Adrenal gland (tissue), 12 donors: ENCODE measurements around the gene ARSD. TPM values are rescaled to one million over a fixed set of nuclear protein-coding genes. Genes with fewer than 3 reads are reported as not detected.
"Not testable (repeated sequence)": the region's sequence is repeated elsewhere in the genome, so short reads cannot be mapped to it uniquely, and the experiment has no call there.

Experiments
- DNase-seq, 7 donors: peaks; one replicate each; pipeline ENCODE4 v3.0.0-alpha.2; 2019 to 2020
- H3K27ac ChIP-seq, 5 donors: fragments of 200-600 bp; sonication (generic) in 4 of 5; 1 replicate in 3 of 5; 2 replicates in 2 of 5; pipeline versions ENCODE4 v1.5.1 to v1.8.0; 2016 to 2020; ENCODE audit warnings: mild to moderate bottlenecking in 1 of 5
- H3K27me3 ChIP-seq: fragments of 200-600 bp; 2 replicates; pipeline ENCODE4 v1.8.0; 2021
- H3K36me3 ChIP-seq, 2 donors: fragments of 200-600 bp; replicated peaks in 1 of 2; 1 replicate in 1 of 2; 2 replicates in 1 of 2; pipeline versions ENCODE4 v1.5.1 to v1.8.0; 2018 to 2022
- H3K4me1 ChIP-seq, 2 donors: fragments of 200-600 bp; replicated peaks in 1 of 2; 1 replicate in 1 of 2; 2 replicates in 1 of 2; pipeline versions ENCODE4 v1.5.1 to v1.8.0; 2018 to 2021
- H3K4me3 ChIP-seq, 4 donors: fragments of 200-600 bp; sonication (generic) in 3 of 4; one replicate each; pipeline ENCODE4 v1.5.1; 2016 to 2018
- H3K9me3 ChIP-seq, 3 donors: fragments of 200-600 bp; sonication (generic) in 1 of 3; replicated peaks in 1 of 3; 1 replicate in 2 of 3; 2 replicates in 1 of 3; pipeline versions ENCODE4 v1.5.1 to v1.8.0; 2016 to 2021
- CTCF ChIP-seq, 6 experiments: fragments of 450-650 bp in 4 of 6; fragments of 200-600 bp in 2 of 6; sonication (generic) in 1 of 6; IDR thresholded peaks; 1 replicate in 5 of 6; 2 replicates in 1 of 6; pipeline versions ENCODE4 v1.5.1 to v1.8.0; 2016 to 2021; ENCODE audit warnings: antibody characterized with exemption in 6 of 6, mild to moderate bottlenecking in 2 of 6, moderate library complexity in 1 of 6
- POLR2A ChIP-seq, 2 donors: fragments of 450-650 bp; IDR thresholded peaks; one replicate each; pipeline ENCODE4 v1.6.1; 2017; ENCODE audit warnings: antibody characterized with exemption in 2 of 2, mild to moderate bottlenecking in 2 of 2, moderate library complexity in 1 of 2
- WGBS, 4 donors: extraction: QIAGEN DNeasy Blood & Tissue Kit in 2 of 4; methylation state at CpG; one replicate each; pipeline versions ENCODE4 v1.1.5 to v1.1.7; 2013 to 2017; 5-methylcytosine and 5-hydroxymethylcytosine counted together
- intact Hi-C, 2 donors: fragments of 100-400 bp; cut with DNase I; formaldehyde crosslinking; loops; one replicate each; pipeline versions ENCODE4 v1.14.1 to v1.15.0; 2022 to 2023
- polyA plus RNA-seq, 3 donors: library from polyadenylated mRNA; stranded (reverse); fragments of 200-250 nt in 2 of 3; fragments of 350-450 nt in 1 of 3; fragmentation: Illumina TruSeq in 1 of 3; extraction: RNeasy Lipid Tissue Mini Kit (QIAGEN cat#74804) in 1 of 3; gene quantifications; one replicate each; pipeline ENCODE4 v1.2.3, GENCODE V29; 2013 to 2014
- total RNA-seq, 9 donors: library from RNA; depleted of rRNA in 4 of 9; stranded (reverse); fragments of >200 nt in 4 of 9; fragments of 120-200 nt in 1 of 9; fragmentation: NEBNext Ultra II Directional in 1 of 9; extraction: Animal tissue kit (Norgen Biotek cat#: 25700) in 1 of 9; gene quantifications; one replicate each; pipeline versions ENCODE4 v1.1.0 to v1.2.4, GENCODE V29; 2013 to 2023
- donor health status: healthy with polysubstance abuse.
- donor health status: Bipolar disorder and iron deficiency.
- donor health status: DM: yes; HTN: yes; CAD: no.
- donor health status: DM: no; HTN: no; CAD: no.
- donor health status: DM: no; HTN: no; CAD: no.
- donor health status: DM: yes; HTN: yes; CAD: no.

The ARSD gene
- total and polyA plus RNA-seq, 12 donors = 9.9 to 24.9 (median 17.0) TPM

- H3K27ac ChIP-seq = no peak overlapping the region
- intact Hi-C loops = no loop called here
- TF ChIP-seq POLR2A (IDR thresholded peaks at IDR 0.05) (no peak), CTCF (IDR thresholded peaks at IDR 0.05) (no peak)
- no peaks in the 10 kb centered on the region for H3K27me3 ChIP-seq
- H3K4me3 ChIP-seq = no peak overlapping the region
- DNase-seq = no peak
- no peaks in the 10 kb centered on the region for H3K36me3 ChIP-seq
- WGBS, 4 donors = 96 to 100% (median 100%) methylated on average over 1 of the region's 1 CpG
- no peaks in the 10 kb centered on the region for H3K4me1 ChIP-seq
- no peaks in the 10 kb centered on the region for H3K9me3 ChIP-seq
Measured at GRCh38 chrX:2902841-2903240, 26.3 kb downstream of the ARSD start.

- Histone ChIP-seq H3K4me3 (no peak overlapping the region), H3K9me3 (no peaks in the 10 kb centered on the region), H3K4me1 (no peaks in the 10 kb centered on the region), H3K27ac (no peak overlapping the region), H3K27me3 (no peaks in the 10 kb centered on the region), H3K36me3 (no peaks in the 10 kb centered on the region)
- TF ChIP-seq POLR2A (IDR thresholded peaks at IDR 0.05) (no peak), CTCF (IDR thresholded peaks at IDR 0.05) (no peak)
- no peak for DNase-seq
- intact Hi-C loops = no loop called here
- 78 to 89% (median 82%) methylated on average over 9 of the region's 9 CpGs for WGBS, 4 donors
Measured at GRCh38 chrX:2901367-2902036, 27.6 kb downstream of the ARSD start.

GRCh38 chrX:2898846-2899512, 30.2 kb downstream of the ARSD start:
- H3K4me3 ChIP-seq = no peak overlapping the region
- H3K27me3 ChIP-seq = no peaks in the 10 kb centered on the region
- H3K9me3 ChIP-seq = no peaks in the 10 kb centered on the region
- H3K4me1 ChIP-seq = peaks cover 0 to 5% of the 10 kb centered on the region in 2 donors
- 76 to 85% (median 80%) methylated on average over 13 of the region's 13 CpGs for WGBS, 4 donors
- intact Hi-C loops = no loop called here
- no peak for TF ChIP-seq CTCF (IDR thresholded peaks at IDR 0.05)
- TF ChIP-seq POLR2A (IDR thresholded peaks at IDR 0.05) = no peak
- no peak for DNase-seq
- H3K27ac ChIP-seq = no peak overlapping the region
- no peaks in the 10 kb centered on the region for H3K36me3 ChIP-seq

- DNase-seq, H3K27me3 ChIP-seq, H3K27ac ChIP-seq, intact Hi-C loops, H3K9me3 ChIP-seq, H3K4me3 ChIP-seq, H3K36me3 ChIP-seq, H3K4me1 ChIP-seq: not testable (repeated sequence)
- 29 to 49% (median 40%) methylated on average over 13 to 22 of the region's 22 CpGs for WGBS, 4 donors
Measured at GRCh38 chrX:2897690-2898623, 31.2 kb downstream of the ARSD start.
